HS-5 (cell line): ENCODE measurements around the gene MYLK4.

Experiments used
- DNase-seq: peaks from one replicate; pipeline ENCODE4 v3.0.0-alpha.2; 2012; ENCODE audit warnings: low read depth

Gene MYLK4

GRCh38 chr6:2755456-2755855, 4.7 kb upstream of the MYLK4 start:
- no peak for DNase-seq

GRCh38 chr6:2754911-2755310, 4.2 kb upstream of the MYLK4 start:
- DNase-seq: no peak

GRCh38 chr6:2754393-2754792, 3.7 kb upstream of the MYLK4 start:
- DNase-seq: no peak

GRCh38 chr6:2753743-2754142, 3.0 kb upstream of the MYLK4 start:
- no peak for DNase-seq

GRCh38 chr6:2753110-2753489, 2.4 kb upstream of the MYLK4 start:
- DNase-seq: no peak

GRCh38 chr6:2752477-2753109, 1.9 kb upstream of the MYLK4 start:
- no peak for DNase-seq

GRCh38 chr6:2751871-2752270, 1.1 kb upstream of the MYLK4 start:
- DNase-seq: no peak

- DNase-seq: no peak
These were observed 637 bp downstream of the MYLK4 start for GRCh38 chr6:2749969-2750600.

GRCh38 chr6:2748183-2748582, 2.5 kb downstream of the MYLK4 start:
- no peak for DNase-seq

- no peak for DNase-seq
These were observed 4.1 kb downstream of the MYLK4 start for GRCh38 chr6:2746557-2747061.

GRCh38 chr6:2745246-2745645, 5.5 kb downstream of the MYLK4 start:
- DNase-seq: no peak

GRCh38 chr6:2744778-2745177, 5.9 kb downstream of the MYLK4 start:
- no peak for DNase-seq

GRCh38 chr6:2744209-2744771, 6.4 kb downstream of the MYLK4 start:
- DNase-seq: no peak

GRCh38 chr6:2743280-2744208, 7.2 kb downstream of the MYLK4 start:
- DNase-seq: no peak

GRCh38 chr6:2741756-2742155, 9.0 kb downstream of the MYLK4 start:
- DNase-seq: no peak

- no peak for DNase-seq
These were observed 10.1 kb downstream of the MYLK4 start for GRCh38 chr6:2740581-2740980.

GRCh38 chr6:2739335-2739734, 11.4 kb downstream of the MYLK4 start:
- DNase-seq: no peak

GRCh38 chr6:2738373-2738979, 12.2 kb downstream of the MYLK4 start:
- no peak for DNase-seq

- DNase-seq: no peak
These were observed 12.8 kb downstream of the MYLK4 start for GRCh38 chr6:2737885-2738284.

- no peak for DNase-seq
These were observed 16.1 kb downstream of the MYLK4 start for GRCh38 chr6:2734488-2735166.

- no peak for DNase-seq
These were observed 16.8 kb downstream of the MYLK4 start for GRCh38 chr6:2733736-2734480.
